GM18951 (cell line): ENCODE data around the gene SYPL1.

Experiments
- POLR2A ChIP-seq: IDR thresholded peaks from 4 replicates; pipeline ENCODE4 v1.6.1; 2011; ENCODE audit warnings: mild to moderate bottlenecking; ENCODE audit not compliant: insufficient read length, insufficient read depth; ENCODE audit errors: extremely low read depth
- in situ Hi-C: fragments of 300-500 bp; cut with MboI; formaldehyde crosslinking; loops from one replicate; pipeline ENCODE4 v1.12.0; 2022; ENCODE audit warnings: low sequenced_read_pairs, mixed read lengths, inconsistent platforms; ENCODE audit not compliant: unreplicated experiment

The SYPL1 gene

GRCh38 chr7:106098889-106099288 lies 13.2 kb downstream of the SYPL1 start:
- in situ Hi-C loops, result no loop called here
- TF ChIP-seq POLR2A, result no peak

GRCh38 chr7:106095634-106096033 lies 16.5 kb downstream of the SYPL1 start:
- TF ChIP-seq POLR2A, result no peak
- in situ Hi-C loops, result no loop called here

GRCh38 chr7:106094780-106095179 lies 17.3 kb downstream of the SYPL1 start:
- TF ChIP-seq POLR2A, result no peak
- in situ Hi-C loops, result no loop called here

- in situ Hi-C loops, result no loop called here
- no peak for TF ChIP-seq POLR2A
Measured at GRCh38 chr7:106092204-106092603, 19.9 kb downstream of the SYPL1 start.

- in situ Hi-C loops, result no loop called here
- TF ChIP-seq POLR2A, result no peak
Measured at GRCh38 chr7:106089647-106090046, 22.5 kb downstream of the SYPL1 start.

- in situ Hi-C loops, result no loop called here
Measured at GRCh38 chr7:106088014-106088413, 24.1 kb downstream of the SYPL1 start.

GRCh38 chr7:106086062-106086461 lies 26.1 kb downstream of the SYPL1 start:
- in situ Hi-C loops, result no loop called here
- TF ChIP-seq POLR2A, result no peak

More at GRCh38 chr7:106088014-106088413, 24.1 kb downstream of the SYPL1 start:
- no peak for TF ChIP-seq POLR2A

- in situ Hi-C loops, result no loop called here
- TF ChIP-seq POLR2A, result no peak
Measured at GRCh38 chr7:106085015-106085414, 27.1 kb downstream of the SYPL1 start.

GRCh38 chr7:106083717-106084116 lies 28.4 kb downstream of the SYPL1 start:
- TF ChIP-seq POLR2A, result no peak
- in situ Hi-C loops, result no loop called here

GRCh38 chr7:106082087-106082854 lies 29.8 kb downstream of the SYPL1 start:
- no peak for TF ChIP-seq POLR2A
- in situ Hi-C loops, result no loop called here

- no peak for TF ChIP-seq POLR2A
- in situ Hi-C loops, result no loop called here
Measured at GRCh38 chr7:106080300-106080987, 31.7 kb downstream of the SYPL1 start.

- no peak for TF ChIP-seq POLR2A
- in situ Hi-C loops, result no loop called here
Measured at GRCh38 chr7:106076537-106076936, 35.6 kb downstream of the SYPL1 start.

GRCh38 chr7:106075937-106076336 lies 36.2 kb downstream of the SYPL1 start:
- in situ Hi-C loops, result no loop called here
- TF ChIP-seq POLR2A, result no peak

- no peak for TF ChIP-seq POLR2A
- in situ Hi-C loops, result no loop called here
Measured at GRCh38 chr7:106074257-106074656, 37.9 kb downstream of the SYPL1 start.
